Measurements from ENCODE around the gene ISCU. TPM values are rescaled to one million over a fixed set of nuclear protein-coding genes. Genes with fewer than 3 reads are reported as not detected.
"Not testable (repeated sequence)": the region's sequence is repeated elsewhere in the genome, so short reads cannot be mapped to it uniquely, and the experiment has no call there.

The ISCU gene
- total RNA-seq, 2 donors from 2014 or later: 93.7 to 97.5 TPM

DNA sequence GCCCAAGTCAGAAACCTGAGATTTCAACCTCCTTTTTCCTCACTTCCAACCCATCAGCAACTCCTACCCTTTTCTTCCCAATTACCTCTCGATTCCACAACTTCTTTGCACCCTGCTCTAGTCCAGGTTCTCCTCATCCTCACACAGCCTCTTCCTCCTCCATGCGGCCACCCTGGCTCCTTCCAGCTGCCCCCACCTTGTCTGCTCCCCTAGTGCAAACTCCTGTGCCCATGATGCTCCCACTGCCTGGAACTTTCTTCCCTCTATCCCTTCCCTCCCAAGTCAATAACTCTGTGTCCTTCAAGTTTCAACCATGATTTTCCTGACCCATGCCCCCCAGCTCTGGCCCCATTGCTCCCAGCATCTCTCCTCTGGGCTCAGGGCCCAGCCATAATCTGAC is 54.0 kb downstream of the ISCU start:
- no peaks in the 10 kb centered on the region for H3K9me3 ChIP-seq
- H3K27me3 ChIP-seq: no peaks in the 10 kb centered on the region
- peaks cover 7% of the 10 kb centered on the region for H3K4me1 ChIP-seq
- no peak for DNase-seq
- no peaks in the 10 kb centered on the region for H3K36me3 ChIP-seq
- H3K4me3 ChIP-seq: no peak overlapping the region
- intact Hi-C loops (cut with DNase I): no loop called here
- H3K9ac ChIP-seq (ENCODE audit: low read depth in 2 of 2, low read length in 2 of 2): no peak overlapping the region
- H3K27ac ChIP-seq: no peak overlapping the region
- TF ChIP-seq CTCF (IDR thresholded peaks at IDR 0.05): no peak

- H3K27ac ChIP-seq: peak overlapping the region; percentile 6
- H3K9ac ChIP-seq (ENCODE audit: low read depth in 2 of 2, low read length in 2 of 2): no peak overlapping the region
- no peak overlapping the region for H3K4me3 ChIP-seq
- no peaks in the 10 kb centered on the region for H3K36me3 ChIP-seq
- TF ChIP-seq CTCF (IDR thresholded peaks at IDR 0.05): no peak
- no peaks in the 10 kb centered on the region for H3K9me3 ChIP-seq
- peaks cover 7% of the 10 kb centered on the region for H3K4me1 ChIP-seq
- DNase-seq: no peak
- H3K27me3 ChIP-seq: no peaks in the 10 kb centered on the region
- intact Hi-C loops (cut with DNase I): no loop called here
Observed at GRCh38 chr12:108616941-108617858, 54.8 kb downstream of the ISCU start.

DNA sequence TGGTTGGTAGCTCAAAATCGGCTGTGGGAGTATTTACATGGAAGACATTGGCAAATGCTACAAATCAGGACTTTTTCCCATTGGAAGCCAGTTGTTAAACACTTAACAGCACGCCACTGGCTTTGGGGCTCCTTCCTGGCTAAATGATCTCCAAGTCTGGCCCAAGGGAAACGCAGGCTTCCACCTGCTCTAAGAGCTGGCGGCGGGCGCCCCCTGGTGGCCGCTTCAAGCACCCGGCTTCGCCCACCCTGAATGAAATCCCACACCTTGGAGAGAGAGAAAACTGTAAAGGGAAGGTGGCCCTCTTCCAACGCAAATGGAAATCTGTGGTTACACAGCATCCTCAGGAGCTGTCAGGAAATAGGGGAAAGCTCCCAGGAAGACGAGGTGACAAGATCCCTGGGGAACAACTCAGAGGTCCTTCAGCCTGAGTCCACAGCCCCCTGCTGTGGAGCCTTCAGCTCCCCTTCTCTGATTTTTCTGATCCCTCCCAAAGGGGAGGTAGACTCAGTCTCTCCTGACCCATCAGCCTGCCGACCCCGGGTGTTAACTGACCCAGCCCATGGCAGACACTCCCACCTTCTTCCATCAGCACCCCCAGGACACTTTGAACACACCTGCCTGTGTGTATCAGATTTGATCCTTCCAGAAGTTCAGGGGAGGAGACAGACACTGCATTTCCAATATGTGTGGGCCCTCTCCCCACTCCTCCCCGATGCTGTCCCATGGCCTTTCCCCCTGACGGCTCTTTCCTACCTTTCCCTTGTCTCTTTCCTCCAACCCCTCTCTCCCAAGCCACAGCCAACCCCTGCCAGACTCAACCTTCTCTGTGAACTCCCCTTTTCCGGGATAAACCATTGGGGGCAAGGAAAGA is 55.9 kb downstream of the ISCU start:
- no peak overlapping the region for H3K9ac ChIP-seq (ENCODE audit: low read depth in 2 of 2, low read length in 2 of 2)
- no peaks in the 10 kb centered on the region for H3K36me3 ChIP-seq
- intact Hi-C loops (cut with DNase I): loop anchor here (2.0 kb wide), 1 partner anchor 56 kb away; the partner anchor contains the start of gene ISCU
- no peaks in the 10 kb centered on the region for H3K27me3 ChIP-seq
- DNase-seq: peak; percentile 81
- peak; percentile 99 for TF ChIP-seq CTCF (IDR thresholded peaks at IDR 0.05)
- H3K4me1 ChIP-seq: peaks cover 7% of the 10 kb centered on the region
- H3K4me3 ChIP-seq: no peak overlapping the region
- no peaks in the 10 kb centered on the region for H3K9me3 ChIP-seq
- peak overlapping the region; percentile 6 for H3K27ac ChIP-seq

DNA sequence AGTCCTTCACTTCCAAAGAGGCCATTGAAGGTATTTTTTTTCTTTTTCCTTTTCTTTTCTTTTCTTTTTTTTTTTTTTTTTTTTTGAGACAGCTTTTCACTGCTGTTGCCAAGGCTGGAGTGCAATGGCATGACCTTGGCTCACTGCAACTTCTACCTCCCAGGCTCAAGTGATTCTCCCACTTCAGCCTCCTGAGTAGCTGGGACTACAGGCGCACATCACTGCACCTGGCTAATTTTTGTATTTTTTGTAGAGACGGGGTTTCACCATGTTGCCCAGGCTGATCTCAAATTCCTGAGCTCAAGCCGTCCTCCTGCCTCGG is 56.5 kb downstream of the ISCU start:
- not testable (repeated sequence) for H3K27ac ChIP-seq; DNase-seq; H3K4me1 ChIP-seq; H3K27me3 ChIP-seq; H3K4me3 ChIP-seq; H3K36me3 ChIP-seq; H3K9me3 ChIP-seq; H3K9ac ChIP-seq (ENCODE audit: low read depth in 2 of 2, low read length in 2 of 2)
- intact Hi-C loops (cut with DNase I): loop anchor here (2.0 kb wide), 1 partner anchor 56 kb away; the partner anchor contains the start of gene ISCU

Other genes with a start within 250 kb of the ISCU start
- gene CMKLR1, start 223.3 kb upstream of the ISCU start, total RNA-seq: 1 to 10 TPM; 3.0 to 4.9 TPM
- gene FICD, start 47.3 kb upstream of the ISCU start, total RNA-seq: 1 to 10 TPM; 3.5 to 6.2 TPM
- 10 to 100 TPM; 41.1 to 64.9 TPM for gene SART3, start 1.4 kb upstream of the ISCU start, total RNA-seq
- gene TMEM119, start 35.5 kb downstream of the ISCU start, total RNA-seq: 1 to 10 TPM; 7.2 to 8.8 TPM
- 1 to 10 TPM; 2.5 to 4.4 TPM for gene SELPLG, start 71.3 kb downstream of the ISCU start, total RNA-seq
- gene CORO1C, start 168.9 kb downstream of the ISCU start, total RNA-seq: 100 to 1,000 TPM; 112 to 166 TPM